Panc1 (cell line): Measurements from ENCODE around the gene EME2. TPM values are rescaled to one million over a fixed set of nuclear protein-coding genes. Genes with fewer than 3 reads are reported as not detected.

Source experiments
- ATAC-seq: fragments of 200-7000 bp; cut with Tn5 transposase; 2 replicates; pipeline ENCODE4 v1.9.1; 2020; ENCODE audit warnings: mild to moderate bottlenecking, moderate library complexity
- BruUV-seq: library from RNA; stranded (reverse); fragments of 400-500 nt; replicated peaks from 2 replicates; lab custom pipeline; 2021; lab: Mats Ljungman, UMichigan
- CTCF ChIA-PET: fragments of 300-600 bp; sonication (Branson Sonifier 250); formaldehyde crosslinking; loops from one replicate; lab custom pipeline; 2022; ENCODE audit warnings: antibody characterized with exemption; lab: Charles Lee
- POLR2A ChIA-PET: fragments of 300-600 bp; sonication (Branson Sonifier 250); formaldehyde crosslinking; loops from one replicate; lab custom pipeline; 2022; ENCODE audit warnings: antibody characterized with exemption; lab: Charles Lee
- DNase-seq: peaks from one replicate; pipeline ENCODE4 v3.0.0-alpha.2; 2010; ENCODE audit warnings: low read depth, low spot score
- H3K27ac ChIP-seq: 2 replicates; pipeline ENCODE4 v1.5.1; 2011; ENCODE audit warnings: mild to moderate bottlenecking, low read length, inconsistent platforms
- H3K27me3 ChIP-seq: fragments of 200-500 bp; sonication (Bioruptor generic); 2 replicates; pipeline ENCODE4 v1.6.0; 2014; ENCODE audit warnings: low read length, inconsistent platforms; ENCODE audit not compliant: control insufficient read depth, insufficient read depth
- H3K36me3 ChIP-seq: fragments of 200-500 bp; sonication (Bioruptor generic); 2 replicates; pipeline ENCODE4 v1.5.1; 2014; ENCODE audit warnings: inconsistent platforms, mild to moderate bottlenecking, low read length, moderate library complexity; ENCODE audit not compliant: control insufficient read depth, insufficient read depth
- H3K4me1 ChIP-seq: 2 replicates; pipeline ENCODE4 v1.5.1; 2011; ENCODE audit warnings: inconsistent platforms, mild to moderate bottlenecking, low read length, moderate library complexity; ENCODE audit not compliant: control insufficient read depth, insufficient read depth
- H3K4me3 ChIP-seq, 2 experiments: 2 replicates each; pipeline ENCODE4 v1.5.1; 2011 to 2012; ENCODE audit warnings: low read depth in 2 of 2, low read length in 2 of 2, mild to moderate bottlenecking in 2 of 2, inconsistent platforms in 1 of 2, moderate library complexity in 1 of 2
- H3K9me3 ChIP-seq: fragments of 200-500 bp; sonication (Bioruptor generic); 2 replicates; pipeline ENCODE4 v1.5.1; 2014; ENCODE audit warnings: low read depth, mild to moderate bottlenecking, inconsistent platforms, low read length, moderate library complexity; ENCODE audit not compliant: control insufficient read depth, insufficient read depth
- CTCF ChIP-seq: fragments of 450-650 bp; IDR thresholded peaks from 2 replicates; pipeline ENCODE4 v1.5.1; 2017; ENCODE audit warnings: mild to moderate bottlenecking
- POLR2AphosphoS5 ChIP-seq: IDR thresholded peaks from 2 replicates; pipeline ENCODE4 v1.6.1; 2012; ENCODE audit warnings: mild to moderate bottlenecking, low read depth, low read length, moderate library complexity
- SIN3A ChIP-seq: IDR thresholded peaks from 2 replicates; pipeline ENCODE4 v1.6.1; 2012; ENCODE audit warnings: low read depth, mild to moderate bottlenecking, low read length, moderate library complexity, borderline replicate concordance; ENCODE audit not compliant: insufficient read depth
- TCF7L2 ChIP-seq: IDR thresholded peaks from 2 replicates; pipeline ENCODE4 v1.6.1; 2011; ENCODE audit warnings: mild to moderate bottlenecking, low read depth, low read length, inconsistent platforms
- in situ Hi-C: cut with HindIII; loops from 2 replicates; pipeline ENCODE4 v1.10.0; 2016; ENCODE audit warnings: low sequenced_read_pairs, low pct_unique_long_range_greater_than_20kb
- intact Hi-C: fragments of 100-400 bp; cut with micrococcal nuclease; formaldehyde crosslinking; loops from one replicate; pipeline ENCODE4 v1.10.0; 2022; ENCODE audit not compliant: unreplicated experiment
- total RNA-seq: library from RNA; stranded (reverse); gene quantifications from one replicate; pipeline ENCODE4 v1.2.1, GENCODE V29; 2021; ENCODE audit not compliant: unreplicated experiment
- TF ChIP-seq, protein P1 (sequence below), 2 experiments: IDR thresholded peaks; 2 replicates each; pipeline ENCODE4 v1.6.1; 2011 to 2012; ENCODE audit warnings: low read depth in 2 of 2, control low read depth in 1 of 2, low read length in 1 of 2, mild to moderate bottlenecking in 1 of 2, moderate library complexity in 1 of 2; ENCODE audit not compliant: insufficient read depth in 1 of 2

Gene EME2
- total RNA-seq, 1 experiment from 2014 or later: 53.4 TPM

DNA sequence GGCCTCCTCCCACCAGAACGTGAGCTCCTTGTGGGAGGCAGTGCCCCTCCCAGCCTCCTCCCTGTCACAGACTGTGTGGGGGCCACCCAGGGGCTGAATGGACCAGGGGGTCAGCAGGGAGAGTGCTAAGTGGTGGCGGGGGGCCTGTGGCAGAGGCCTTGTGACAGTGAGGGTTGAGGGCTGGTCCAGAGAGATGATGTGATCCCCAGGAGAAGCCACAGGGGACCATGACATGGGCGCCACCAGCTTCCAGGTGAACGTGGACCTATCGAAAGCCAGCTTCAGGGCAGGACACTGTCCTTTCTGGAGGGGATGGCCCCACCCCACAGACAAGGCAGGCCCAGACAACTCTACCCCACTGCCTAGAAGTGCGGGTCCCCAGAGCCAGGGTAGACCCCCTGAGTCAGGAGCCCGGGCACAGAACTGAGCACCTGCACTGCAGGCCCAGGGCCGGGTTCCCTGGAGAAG lies 6.7 kb downstream of the EME2 start:
- Histone ChIP-seq H3K27ac (peak overlapping the region; percentile 77; the same call in 1 of the 2 replicates), H3K36me3 (peaks cover 3% of the 10 kb centered on the region; the same call in 1 of the 2 replicates), H3K27me3 (no peaks in the 10 kb centered on the region), H3K9me3 (no peaks in the 10 kb centered on the region), H3K4me1 (peaks cover 58% of the 10 kb centered on the region), H3K4me3 (no peak overlapping the region)
- BruUV-seq: no TSS peak
- DNase-seq (no peak), ATAC-seq (no peak)
- in situ Hi-C loops (no loop called here), intact Hi-C loops (loop anchor here (10.0 kb wide), 1 partner anchor 1094 kb away; the partner anchor contains the start of genes JMJD8 and STUB1)
- ChIA-PET CTCF (no interaction called here), POLR2A (no interaction called here)
- peak; percentile 60; the same call in 1 of the 2 replicates for TF ChIP-seq SIN3A
- TF ChIP-seq, protein P1, sequence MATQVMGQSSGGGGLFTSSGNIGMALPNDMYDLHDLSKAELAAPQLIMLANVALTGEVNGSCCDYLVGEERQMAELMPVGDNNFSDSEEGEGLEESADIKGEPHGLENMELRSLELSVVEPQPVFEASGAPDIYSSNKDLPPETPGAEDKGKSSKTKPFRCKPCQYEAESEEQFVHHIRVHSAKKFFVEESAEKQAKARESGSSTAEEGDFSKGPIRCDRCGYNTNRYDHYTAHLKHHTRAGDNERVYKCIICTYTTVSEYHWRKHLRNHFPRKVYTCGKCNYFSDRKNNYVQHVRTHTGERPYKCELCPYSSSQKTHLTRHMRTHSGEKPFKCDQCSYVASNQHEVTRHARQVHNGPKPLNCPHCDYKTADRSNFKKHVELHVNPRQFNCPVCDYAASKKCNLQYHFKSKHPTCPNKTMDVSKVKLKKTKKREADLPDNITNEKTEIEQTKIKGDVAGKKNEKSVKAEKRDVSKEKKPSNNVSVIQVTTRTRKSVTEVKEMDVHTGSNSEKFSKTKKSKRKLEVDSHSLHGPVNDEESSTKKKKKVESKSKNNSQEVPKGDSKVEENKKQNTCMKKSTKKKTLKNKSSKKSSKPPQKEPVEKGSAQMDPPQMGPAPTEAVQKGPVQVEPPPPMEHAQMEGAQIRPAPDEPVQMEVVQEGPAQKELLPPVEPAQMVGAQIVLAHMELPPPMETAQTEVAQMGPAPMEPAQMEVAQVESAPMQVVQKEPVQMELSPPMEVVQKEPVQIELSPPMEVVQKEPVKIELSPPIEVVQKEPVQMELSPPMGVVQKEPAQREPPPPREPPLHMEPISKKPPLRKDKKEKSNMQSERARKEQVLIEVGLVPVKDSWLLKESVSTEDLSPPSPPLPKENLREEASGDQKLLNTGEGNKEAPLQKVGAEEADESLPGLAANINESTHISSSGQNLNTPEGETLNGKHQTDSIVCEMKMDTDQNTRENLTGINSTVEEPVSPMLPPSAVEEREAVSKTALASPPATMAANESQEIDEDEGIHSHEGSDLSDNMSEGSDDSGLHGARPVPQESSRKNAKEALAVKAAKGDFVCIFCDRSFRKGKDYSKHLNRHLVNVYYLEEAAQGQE (IDR thresholded peaks at IDR 0.05; ENCODE audit: insufficient read depth in 1 of 2, low read depth in 2 of 2, low read length in 1 of 2): no peak

DNA sequence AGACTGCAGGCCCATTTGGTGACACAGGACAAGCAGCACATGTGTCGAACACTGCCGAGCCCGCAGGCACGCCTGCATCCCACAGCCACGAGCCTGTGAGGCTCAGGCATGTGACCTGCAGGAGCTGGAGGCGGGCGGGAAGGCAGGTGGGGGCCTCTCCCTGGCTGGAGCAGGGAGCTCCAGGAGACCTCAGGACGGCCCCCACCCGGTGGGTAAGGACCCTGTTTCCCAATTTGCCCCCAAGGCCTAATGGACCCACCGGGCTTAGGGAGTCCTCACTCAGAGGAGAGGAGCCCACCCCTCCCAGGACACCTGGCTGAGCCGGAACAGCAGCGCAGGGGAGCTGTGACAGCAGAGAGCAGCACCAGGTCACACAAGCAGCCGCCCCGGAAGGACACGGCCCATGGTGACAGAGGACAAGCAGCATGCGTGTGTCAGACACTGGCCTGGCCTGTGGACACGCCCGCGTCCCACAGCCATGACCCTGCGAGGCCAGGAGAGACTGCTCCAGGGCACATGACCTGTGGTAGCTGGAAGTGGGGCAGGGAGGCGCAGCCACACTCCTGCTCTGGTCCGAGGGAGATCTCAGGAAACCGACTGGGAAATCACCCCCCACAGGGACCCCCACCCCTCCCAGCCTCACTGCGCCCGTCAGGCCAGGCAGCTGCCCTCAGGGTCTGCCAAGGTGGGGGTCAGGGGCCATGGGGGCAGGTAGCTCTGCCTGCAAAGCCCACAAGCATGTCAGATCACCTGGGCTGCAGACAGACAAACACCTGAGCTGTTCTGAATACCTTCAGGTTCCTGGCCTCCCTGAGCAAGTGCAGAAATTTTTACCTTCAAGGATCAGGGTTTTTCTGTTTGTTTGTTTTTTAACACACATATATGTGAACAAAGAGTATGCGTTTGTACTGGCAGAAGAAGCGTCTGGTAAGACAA lies 7.4 kb downstream of the EME2 start:
- ChIA-PET CTCF (interaction anchor here (0.6 kb wide), 1 partner anchor 437 kb away, joined by 6 read pairs; no protein-coding TSS in a partner anchor), POLR2A (interaction anchor here (0.6 kb wide), 1 partner anchor 345 kb away, joined by 4 read pairs; no protein-coding TSS in a partner anchor)
- Histone ChIP-seq H3K27me3 (no peaks in the 10 kb centered on the region), H3K9me3 (no peaks in the 10 kb centered on the region), H3K4me3 (no peak overlapping the region), H3K27ac (peak overlapping the region; percentile 79; the same call in 1 of the 2 replicates), H3K4me1 (peaks cover 50% of the 10 kb centered on the region), H3K36me3 (peaks cover 3% of the 10 kb centered on the region; the same call in 1 of the 2 replicates)
- TF ChIP-seq TCF7L2: no peak
- TF ChIP-seq, protein P1 (IDR thresholded peaks at IDR 0.05; ENCODE audit: insufficient read depth in 1 of 2, low read depth in 2 of 2, low read length in 1 of 2): 0 out of 4 replicates have a peak, but pooled peaks of 1 of the 2 experiments have one; percentile 33
- TF ChIP-seq POLR2AphosphoS5: peak; percentile 77
- no peak for TF ChIP-seq CTCF
- TF ChIP-seq SIN3A: no peak
- no peak for DNase-seq
- in situ Hi-C loops: no loop called here
- TSS peak; percentile 89 for BruUV-seq
- no peak for ATAC-seq
- intact Hi-C loops: loop anchor here (10.0 kb wide), 1 partner anchor 1095 kb away; the partner anchor contains the start of genes JMJD8 and STUB1
